CD4-positive, alpha-beta T cell (primary cell): Measurements from ENCODE around the gene SPATA6. TPM values are rescaled to one million over a fixed set of nuclear protein-coding genes. Genes with fewer than 3 reads are reported as not detected.
A peak's percentile ranks its signal among the peaks of the same experiment; 100 is the strongest.
"Not testable (repeated sequence)": the region's sequence is repeated elsewhere in the genome, so short reads cannot be mapped to it uniquely, and the experiment has no call there.

Experiments used
- ATAC-seq: fragments of 200-7000 bp; cut with Tn5 transposase; one replicate; pipeline ENCODE4 v1.10.0; 2022; ENCODE audit warnings: mild to moderate bottlenecking; ENCODE audit not compliant: poor library complexity
- CTCF ChIA-PET: fragments of 350-600 bp; sonication (Branson Sonifier 250); formaldehyde crosslinking; loops from one replicate; lab custom pipeline; 2021; ENCODE audit warnings: antibody characterized with exemption, inconsistent platforms; lab: Charles Lee
- POLR2A ChIA-PET: fragments of 350-600 bp; sonication (Branson Sonifier 250); formaldehyde crosslinking; loops from one replicate; lab custom pipeline; 2021; ENCODE audit warnings: antibody characterized with exemption, inconsistent platforms; lab: Charles Lee
- DNase-seq, 14 experiments: peaks; one replicate each; pipeline ENCODE4 v3.0.0-alpha.2; 2013 to 2020; ENCODE audit warnings: mixed read lengths in 2 of 14
- H3K27ac ChIP-seq, 2 donors: one replicate each; pipeline versions ENCODE4 v1.5.1 to v1.7.0; 2013; ENCODE audit warnings: low read length in 2 of 2, low read depth in 1 of 2, mild to moderate bottlenecking in 1 of 2
- H3K27me3 ChIP-seq, 2 experiments: 1 replicate in 1 of 2; 2 replicates in 1 of 2; pipeline versions ENCODE4 v1.6.1 to v1.7.0; 2013; ENCODE audit warnings: low read length in 2 of 2, control low read depth in 1 of 2, mild to moderate bottlenecking in 1 of 2, moderate library complexity in 1 of 2; ENCODE audit not compliant: insufficient read depth in 2 of 2, control insufficient read depth in 1 of 2
- H3K36me3 ChIP-seq: one replicate; pipeline ENCODE4 v1.6.1; 2013; ENCODE audit warnings: low read length, control low read depth; ENCODE audit not compliant: insufficient read depth
- H3K4me1 ChIP-seq: one replicate; pipeline ENCODE4 v1.6.1; 2013; ENCODE audit warnings: low read length, control low read depth; ENCODE audit not compliant: insufficient read depth
- H3K4me3 ChIP-seq: one replicate; pipeline ENCODE4 v1.5.1; 2013; ENCODE audit warnings: mild to moderate bottlenecking, low read length, moderate library complexity
- H3K9me3 ChIP-seq, 2 experiments: 1 replicate in 1 of 2; 2 replicates in 1 of 2; pipeline versions ENCODE4 v1.6.1 to v1.7.0; 2013; ENCODE audit warnings: low read length in 2 of 2, mild to moderate bottlenecking in 2 of 2, control low read depth in 1 of 2, moderate library complexity in 1 of 2; ENCODE audit not compliant: control insufficient read depth in 1 of 2, insufficient read depth in 1 of 2
- H3K27ac Mint-ChIP-seq: one replicate; pipeline ENCODE4 v1.8.0; 2020; ENCODE audit warnings: mixed read lengths
- H3K27me3 Mint-ChIP-seq: one replicate; pipeline ENCODE4 v1.8.0; 2021; ENCODE audit warnings: mixed read lengths
- H3K36me3 Mint-ChIP-seq: one replicate; pipeline ENCODE4 v1.8.0; 2021; ENCODE audit warnings: low read depth, mixed read lengths
- H3K4me1 Mint-ChIP-seq: one replicate; pipeline ENCODE4 v1.8.0; 2021; ENCODE audit warnings: low read depth, mixed read lengths
- H3K4me3 Mint-ChIP-seq: one replicate; pipeline ENCODE4 v1.8.0; 2020; ENCODE audit warnings: mild to moderate bottlenecking, mixed read lengths
- H3K9me3 Mint-ChIP-seq: one replicate; pipeline ENCODE4 v1.8.0; 2020; ENCODE audit warnings: mixed read lengths
- intact Hi-C, 2 experiments: fragments of 100-400 bp; cut with DNase I in 1 of 2; cut with micrococcal nuclease in 1 of 2; formaldehyde crosslinking; loops; one replicate each; pipeline versions ENCODE4 v1.15.1 to v1.9.0; 2023 to 2025; cut with DNase I, micrococcal nuclease
- total RNA-seq, 174 experiments: library from RNA in 2 of 174; stranded (reverse) in 2 of 174; gene quantifications; one replicate each; pipeline ENCODE4 v1.2.3 and lab custom pipeline; 2021 to 2026
- TF ChIP-seq, protein P1 (sequence below): fragments of 200-600 bp; IDR thresholded peaks from one replicate; pipeline ENCODE4 v1.8.0; 2022; ENCODE audit warnings: antibody characterized with exemption, mild to moderate bottlenecking

Gene SPATA6
- total RNA-seq, 2 experiments from 2014 or later: 3.2 to 4.1 TPM

GRCh38 chr1:48480504-48480903 is 8.5 kb upstream of the SPATA6 start:
- Histone ChIP-seq H3K4me1 (no peaks in the 10 kb centered on the region), H3K36me3 (no peaks in the 10 kb centered on the region), H3K27me3 (peaks cover 0 to 6% of the 10 kb centered on the region in 2 experiments), H3K4me3 (no peak overlapping the region), H3K27ac (no peak overlapping the region), H3K9me3 (peaks cover 0 to 3% of the 10 kb centered on the region in 2 experiments)
- no peaks in the 10 kb centered on the region for H3K36me3 Mint-ChIP-seq
- H3K9me3 Mint-ChIP-seq: no peaks in the 10 kb centered on the region
- H3K27me3 Mint-ChIP-seq: peaks cover 18% of the 10 kb centered on the region
- intact Hi-C loops: no loop called here
- ChIA-PET CTCF (no interaction called here), POLR2A (no interaction called here)
- TF ChIP-seq, protein P1, sequence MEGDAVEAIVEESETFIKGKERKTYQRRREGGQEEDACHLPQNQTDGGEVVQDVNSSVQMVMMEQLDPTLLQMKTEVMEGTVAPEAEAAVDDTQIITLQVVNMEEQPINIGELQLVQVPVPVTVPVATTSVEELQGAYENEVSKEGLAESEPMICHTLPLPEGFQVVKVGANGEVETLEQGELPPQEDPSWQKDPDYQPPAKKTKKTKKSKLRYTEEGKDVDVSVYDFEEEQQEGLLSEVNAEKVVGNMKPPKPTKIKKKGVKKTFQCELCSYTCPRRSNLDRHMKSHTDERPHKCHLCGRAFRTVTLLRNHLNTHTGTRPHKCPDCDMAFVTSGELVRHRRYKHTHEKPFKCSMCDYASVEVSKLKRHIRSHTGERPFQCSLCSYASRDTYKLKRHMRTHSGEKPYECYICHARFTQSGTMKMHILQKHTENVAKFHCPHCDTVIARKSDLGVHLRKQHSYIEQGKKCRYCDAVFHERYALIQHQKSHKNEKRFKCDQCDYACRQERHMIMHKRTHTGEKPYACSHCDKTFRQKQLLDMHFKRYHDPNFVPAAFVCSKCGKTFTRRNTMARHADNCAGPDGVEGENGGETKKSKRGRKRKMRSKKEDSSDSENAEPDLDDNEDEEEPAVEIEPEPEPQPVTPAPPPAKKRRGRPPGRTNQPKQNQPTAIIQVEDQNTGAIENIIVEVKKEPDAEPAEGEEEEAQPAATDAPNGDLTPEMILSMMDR: no peak
- H3K27ac Mint-ChIP-seq: no peak overlapping the region
- no peaks in the 10 kb centered on the region for H3K4me1 Mint-ChIP-seq
- no peak overlapping the region for H3K4me3 Mint-ChIP-seq
- DNase-seq (no peak), ATAC-seq (no peak)

- H3K9me3 ChIP-seq, H3K27ac Mint-ChIP-seq, ATAC-seq, H3K9me3 Mint-ChIP-seq, H3K27ac ChIP-seq, H3K36me3 ChIP-seq, CTCF ChIA-PET, H3K4me1 ChIP-seq, H3K27me3 ChIP-seq, H3K4me3 ChIP-seq, intact Hi-C loops, DNase-seq, H3K4me1 Mint-ChIP-seq, H3K36me3 Mint-ChIP-seq, H3K4me3 Mint-ChIP-seq, POLR2A ChIA-PET: not testable (repeated sequence)
- H3K27me3 Mint-ChIP-seq: peaks cover 18% of the 10 kb centered on the region
These were observed 8.0 kb upstream of the SPATA6 start for GRCh38 chr1:48480023-48480422.

DNA sequence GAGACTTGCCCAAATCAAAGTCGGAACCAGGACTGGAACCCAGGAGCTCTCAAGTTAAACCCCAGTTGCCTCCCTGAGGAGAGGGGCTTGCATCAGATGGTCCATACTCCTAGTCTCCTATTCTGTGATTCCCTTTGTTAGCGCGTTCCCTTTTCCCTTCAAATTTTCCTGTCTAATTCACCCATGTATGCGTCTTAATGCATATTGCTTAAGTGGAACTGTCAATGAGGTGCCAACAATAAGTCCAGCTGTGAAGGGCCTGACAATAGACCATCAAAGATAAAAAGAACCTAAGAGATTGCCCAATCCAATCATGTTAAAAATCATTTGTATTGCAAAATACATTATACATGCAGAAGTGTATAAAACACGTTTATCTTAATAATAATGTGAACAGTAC is 634 bp upstream of the SPATA6 start:
- DNase-seq: no peak
- TF ChIP-seq, protein P1: no peak
- H3K36me3 Mint-ChIP-seq: peaks cover 6% of the 10 kb centered on the region
- H3K27me3 Mint-ChIP-seq: no peaks in the 10 kb centered on the region
- peak overlapping the region; percentile 31 to 46 for H3K27ac ChIP-seq
- H3K9me3 Mint-ChIP-seq: no peaks in the 10 kb centered on the region
- peaks cover 0 to 4% of the 10 kb centered on the region in 2 experiments for H3K27me3 ChIP-seq
- peaks cover 22% of the 10 kb centered on the region for H3K4me1 ChIP-seq
- ATAC-seq: no peak
- intact Hi-C loops: loop anchor here in 1 of 2 experiments (5.0 to 10.0 kb wide), 2 partner anchors 305 to 1758 kb away; partner anchors contain the start of genes BEND5 and EFCAB14
- H3K36me3 ChIP-seq: no peaks in the 10 kb centered on the region
- ChIA-PET CTCF (interaction anchor here (1.0 to 1.2 kb wide), 2 partner anchors 13 to 25 kb away, joined by 3 to 4 read pairs; no protein-coding TSS in a partner anchor), POLR2A (interaction anchor here (1.0 kb wide), 1 partner anchor 26 kb away, joined by 3 read pairs; no protein-coding TSS in a partner anchor)
- peak overlapping the region; percentile 57 for H3K27ac Mint-ChIP-seq
- peaks cover 0 to 8% of the 10 kb centered on the region in 2 experiments for H3K9me3 ChIP-seq
- peak overlapping the region; percentile 69 for H3K4me3 ChIP-seq
- peak overlapping the region; percentile 94 for H3K4me3 Mint-ChIP-seq
- peaks cover 41% of the 10 kb centered on the region for H3K4me1 Mint-ChIP-seq
